Vagina (tissue), 2 donors: ENCODE measurements around the gene UQCC2. TPM values are rescaled to one million over a fixed set of nuclear protein-coding genes. Genes with fewer than 3 reads are reported as not detected.

Experiments
- DNase-seq, 2 donors: peaks; one replicate each; pipeline ENCODE4 v3.0.0-alpha.2; 2017; ENCODE audit errors: extremely low spot score in 2 of 2
- H3K27ac ChIP-seq: fragments of 200-600 bp; sonication (generic); one replicate; pipeline ENCODE4 v1.5.1; 2019
- H3K27me3 ChIP-seq: fragments of 200-600 bp; sonication (generic); one replicate; pipeline ENCODE4 v1.5.1; 2019
- H3K36me3 ChIP-seq, 2 donors: fragments of 200-600 bp; sonication (generic); one replicate each; pipeline ENCODE4 v1.5.1; 2017 to 2019
- H3K4me1 ChIP-seq: fragments of 200-600 bp; sonication (generic); one replicate; pipeline ENCODE4 v1.5.1; 2019
- H3K4me3 ChIP-seq, 2 donors: fragments of 200-600 bp; sonication (generic); 1 replicate in 1 of 2; 2 replicates in 1 of 2; pipeline ENCODE4 v1.5.1; 2016 to 2019
- H3K9me3 ChIP-seq: fragments of 200-600 bp; sonication (generic); one replicate; pipeline ENCODE4 v1.5.1; 2019
- POLR2A ChIP-seq, 2 donors: fragments of 450-650 bp; IDR thresholded peaks; one replicate each; pipeline ENCODE4 v1.6.1; 2017; ENCODE audit warnings: antibody characterized with exemption in 2 of 2, mild to moderate bottlenecking in 2 of 2, moderate library complexity in 2 of 2
- POLR2AphosphoS5 ChIP-seq, 2 donors: sonication (generic); formaldehyde crosslinking; IDR thresholded peaks; one replicate each; pipeline ENCODE4 v1.9.0; 2017; ENCODE audit warnings: antibody characterized with exemption in 2 of 2, mild to moderate bottlenecking in 2 of 2, low read depth in 1 of 2; ENCODE audit not compliant: insufficient read depth in 1 of 2
- intact Hi-C: fragments of 100-400 bp; cut with DNase I; formaldehyde crosslinking; loops from one replicate; pipeline ENCODE4 v1.15.1; 2023
- total RNA-seq: library from RNA; depleted of rRNA; stranded (reverse); fragments of >200 nt; gene quantifications from one replicate; pipeline ENCODE4 v1.2.3, GENCODE V29; 2016
- TF ChIP-seq, protein P1 (sequence below), 3 experiments: fragments of 450-650 bp in 2 of 3; fragments of 200-600 bp in 1 of 3; sonication (generic) in 1 of 3; IDR thresholded peaks; one replicate each; pipeline ENCODE4 v1.5.1; 2017 to 2019; ENCODE audit warnings: antibody characterized with exemption in 3 of 3, mild to moderate bottlenecking in 2 of 3, moderate library complexity in 2 of 3

The UQCC2 gene
- total RNA-seq, 1 donor from 2014 or later = 16.2 TPM

DNA sequence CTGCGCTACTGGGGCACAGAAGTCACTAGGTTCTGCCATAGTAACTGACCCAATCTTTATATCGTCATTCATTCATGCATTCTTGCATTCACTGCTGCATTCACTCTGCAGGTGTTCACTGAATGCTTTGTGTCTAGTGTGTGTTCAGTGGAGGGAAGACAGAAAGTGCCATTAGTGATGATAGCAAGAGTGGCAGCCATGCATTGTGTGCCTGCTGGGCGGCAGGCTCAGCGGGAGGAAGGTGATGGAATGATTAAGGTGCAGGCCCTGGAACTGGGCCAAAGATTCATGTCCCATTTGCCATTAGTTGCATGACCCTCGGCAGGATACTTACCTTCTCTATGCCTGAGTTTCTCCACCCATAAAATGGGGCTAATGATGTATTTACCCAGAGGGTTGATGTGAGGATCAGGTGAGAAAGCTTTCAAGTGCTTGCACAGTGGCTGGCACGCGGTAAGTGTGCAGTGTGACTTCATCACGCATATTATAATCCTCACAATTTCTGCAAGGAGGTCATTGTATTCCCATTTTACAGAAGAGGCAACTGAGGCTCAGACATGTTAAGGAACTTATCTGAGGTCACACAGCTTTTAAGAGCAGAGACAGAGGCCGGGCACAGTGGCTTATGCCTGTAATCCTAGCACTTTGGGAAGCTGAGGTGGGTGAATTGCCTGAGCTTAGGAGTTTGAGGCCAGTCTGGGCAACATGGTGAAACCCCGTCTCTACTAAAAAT, 50.2 kb downstream of the UQCC2 start:
- no peak for DNase-seq
- TF ChIP-seq, protein P1, sequence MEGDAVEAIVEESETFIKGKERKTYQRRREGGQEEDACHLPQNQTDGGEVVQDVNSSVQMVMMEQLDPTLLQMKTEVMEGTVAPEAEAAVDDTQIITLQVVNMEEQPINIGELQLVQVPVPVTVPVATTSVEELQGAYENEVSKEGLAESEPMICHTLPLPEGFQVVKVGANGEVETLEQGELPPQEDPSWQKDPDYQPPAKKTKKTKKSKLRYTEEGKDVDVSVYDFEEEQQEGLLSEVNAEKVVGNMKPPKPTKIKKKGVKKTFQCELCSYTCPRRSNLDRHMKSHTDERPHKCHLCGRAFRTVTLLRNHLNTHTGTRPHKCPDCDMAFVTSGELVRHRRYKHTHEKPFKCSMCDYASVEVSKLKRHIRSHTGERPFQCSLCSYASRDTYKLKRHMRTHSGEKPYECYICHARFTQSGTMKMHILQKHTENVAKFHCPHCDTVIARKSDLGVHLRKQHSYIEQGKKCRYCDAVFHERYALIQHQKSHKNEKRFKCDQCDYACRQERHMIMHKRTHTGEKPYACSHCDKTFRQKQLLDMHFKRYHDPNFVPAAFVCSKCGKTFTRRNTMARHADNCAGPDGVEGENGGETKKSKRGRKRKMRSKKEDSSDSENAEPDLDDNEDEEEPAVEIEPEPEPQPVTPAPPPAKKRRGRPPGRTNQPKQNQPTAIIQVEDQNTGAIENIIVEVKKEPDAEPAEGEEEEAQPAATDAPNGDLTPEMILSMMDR (IDR thresholded peaks at IDR 0.05) = no peak
- TF ChIP-seq POLR2AphosphoS5 (IDR thresholded peaks at IDR 0.05; ENCODE audit: insufficient read depth in 1 of 2, low read depth in 1 of 2) (no peak), POLR2A (IDR thresholded peaks at IDR 0.05) (no peak)
- H3K4me3 ChIP-seq = no peak overlapping the region
- peaks cover 0 to 34% of the 10 kb centered on the region in 2 donors for H3K36me3 ChIP-seq
- H3K9me3 ChIP-seq = no peaks in the 10 kb centered on the region
- H3K4me1 ChIP-seq = no peaks in the 10 kb centered on the region
- intact Hi-C loops = no loop called here
- H3K27ac ChIP-seq = no peak overlapping the region
- no peaks in the 10 kb centered on the region for H3K27me3 ChIP-seq

DNA sequence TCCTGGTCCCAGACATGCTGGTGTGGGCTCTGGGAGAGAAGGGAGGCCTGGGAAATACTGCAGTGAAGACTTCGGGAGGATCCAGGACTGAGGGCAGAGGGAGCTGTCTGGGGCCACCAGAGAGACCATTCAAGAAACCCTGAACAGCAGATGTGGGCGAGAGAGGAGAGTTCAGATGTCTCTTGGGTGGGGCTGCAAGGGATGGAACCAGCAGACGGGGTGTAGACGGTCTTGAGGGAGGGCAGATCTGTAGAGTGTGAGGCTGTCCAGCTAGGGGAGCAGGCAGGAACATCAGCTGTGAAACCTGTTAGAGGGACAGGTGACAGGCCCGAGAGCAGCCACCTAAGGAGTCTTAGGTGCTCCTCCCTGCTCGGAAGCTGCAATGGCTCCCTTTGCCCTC, 51.5 kb downstream of the UQCC2 start:
- Histone ChIP-seq H3K9me3 (no peaks in the 10 kb centered on the region), H3K4me1 (peaks cover 6% of the 10 kb centered on the region), H3K27me3 (no peaks in the 10 kb centered on the region), H3K36me3 (peaks cover 0 to 24% of the 10 kb centered on the region in 2 donors), H3K4me3 (no peak overlapping the region), H3K27ac (no peak overlapping the region)
- TF ChIP-seq, protein P1 (IDR thresholded peaks at IDR 0.05) = no peak
- TF ChIP-seq POLR2A (IDR thresholded peaks at IDR 0.05) = no peak
- no peak for TF ChIP-seq POLR2AphosphoS5 (IDR thresholded peaks at IDR 0.05; ENCODE audit: insufficient read depth in 1 of 2, low read depth in 1 of 2)
- intact Hi-C loops = no loop called here
- DNase-seq = no peak

DNA sequence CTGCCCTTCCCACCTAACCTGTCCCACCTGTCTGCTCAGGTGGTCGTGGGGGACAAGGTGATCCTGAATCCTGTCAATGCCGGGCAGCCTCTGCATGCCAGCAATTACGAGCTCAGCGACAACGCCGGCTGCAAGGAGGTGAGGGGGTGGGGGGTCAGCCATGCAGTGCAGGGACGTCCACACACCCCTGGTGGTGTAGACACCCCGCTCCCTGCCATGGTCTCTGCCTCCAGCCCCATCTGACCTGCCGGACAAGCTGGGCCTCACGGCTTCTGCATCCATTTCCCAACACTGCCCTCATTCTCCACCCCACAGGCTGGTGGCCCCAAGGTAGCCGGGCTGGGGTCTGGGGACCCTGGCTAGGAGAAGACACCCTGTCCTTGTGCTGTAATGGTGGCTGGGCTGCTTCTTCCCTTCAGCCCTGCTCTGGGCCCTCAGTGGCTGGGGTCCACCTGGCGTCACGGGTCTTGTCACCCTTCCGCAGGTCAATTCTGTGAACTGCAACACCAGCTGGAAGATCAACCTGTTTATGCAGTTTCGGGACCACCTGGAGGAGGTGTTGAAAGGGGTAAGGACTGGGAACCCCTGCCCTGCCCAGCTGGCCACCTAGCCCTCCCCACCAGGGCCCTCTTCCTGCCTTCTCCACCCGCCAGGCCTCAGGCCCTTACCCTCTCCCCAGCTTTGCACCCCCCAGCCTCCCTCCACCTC, 52.4 kb downstream of the UQCC2 start:
- DNase-seq = no peak
- H3K4me1 ChIP-seq = peaks cover 13% of the 10 kb centered on the region
- H3K27me3 ChIP-seq = no peaks in the 10 kb centered on the region
- peaks cover 0 to 21% of the 10 kb centered on the region in 2 donors for H3K36me3 ChIP-seq
- no peak overlapping the region for H3K27ac ChIP-seq
- H3K4me3 ChIP-seq = no peak overlapping the region
- intact Hi-C loops = no loop called here
- H3K9me3 ChIP-seq = no peaks in the 10 kb centered on the region
- TF ChIP-seq POLR2A (IDR thresholded peaks at IDR 0.05) = no peak
- TF ChIP-seq, protein P1 (IDR thresholded peaks at IDR 0.05) = no peak
- TF ChIP-seq POLR2AphosphoS5 (IDR thresholded peaks at IDR 0.05; ENCODE audit: insufficient read depth in 1 of 2, low read depth in 1 of 2) = no peak

DNA sequence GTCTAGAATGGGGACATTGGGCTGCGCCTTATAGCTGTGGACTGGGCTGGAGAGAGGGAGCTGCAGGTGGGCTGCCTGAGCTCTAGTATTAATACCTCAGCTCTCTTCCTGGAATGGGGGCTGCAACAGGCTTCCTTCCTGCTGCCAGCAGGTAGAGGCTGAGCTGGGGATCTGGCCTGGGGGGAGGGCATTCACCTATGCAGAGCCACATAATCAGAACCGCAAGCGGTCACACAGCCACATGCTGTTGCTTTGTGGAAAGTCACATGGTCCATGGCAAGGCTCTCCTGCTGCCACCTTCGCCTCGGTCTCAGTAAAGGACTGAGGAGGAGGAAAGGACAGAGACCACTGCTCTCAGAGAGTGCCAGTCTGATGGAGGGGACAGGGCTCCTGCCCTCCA, 54.7 kb downstream of the UQCC2 start:
- no peak for DNase-seq
- no peaks in the 10 kb centered on the region for H3K27me3 ChIP-seq
- intact Hi-C loops = no loop called here
- H3K36me3 ChIP-seq = peaks cover 0 to 21% of the 10 kb centered on the region in 2 donors
- no peak overlapping the region for H3K4me3 ChIP-seq
- H3K4me1 ChIP-seq = peaks cover 13% of the 10 kb centered on the region
- H3K9me3 ChIP-seq = no peaks in the 10 kb centered on the region
- TF ChIP-seq POLR2A (IDR thresholded peaks at IDR 0.05) (no peak), POLR2AphosphoS5 (IDR thresholded peaks at IDR 0.05; ENCODE audit: insufficient read depth in 1 of 2, low read depth in 1 of 2) (no peak)
- TF ChIP-seq, protein P1 (IDR thresholded peaks at IDR 0.05) = no peak
- H3K27ac ChIP-seq = no peak overlapping the region
